ENCODE results near the gene C12orf54.

Gene C12orf54

DNA sequence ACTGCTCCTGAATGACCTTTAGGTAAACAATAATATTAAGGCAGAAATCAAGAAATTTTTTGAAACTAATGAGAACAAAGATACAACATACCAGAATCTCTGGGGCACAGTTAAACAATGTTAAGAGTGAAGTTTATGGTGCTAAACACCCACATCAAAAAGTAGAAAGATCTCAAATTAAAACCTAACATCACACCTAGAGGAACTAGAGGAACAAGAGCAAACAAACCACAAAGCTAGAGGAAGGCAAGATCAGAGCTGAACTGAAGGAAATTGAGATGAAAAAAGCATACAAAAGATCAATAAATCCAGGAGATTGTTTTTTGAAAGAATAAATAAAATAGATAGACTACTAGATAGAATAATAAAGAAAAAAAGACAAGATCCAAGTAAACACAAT, 50.3 kb downstream of the C12orf54 start:
- H3K4me3 ChIP-seq (ENCODE audit: low read depth, low read length): no peak overlapping the region
- no peak for DNase-seq (ENCODE audit: low read depth)
- TF ChIP-seq, protein P1, sequence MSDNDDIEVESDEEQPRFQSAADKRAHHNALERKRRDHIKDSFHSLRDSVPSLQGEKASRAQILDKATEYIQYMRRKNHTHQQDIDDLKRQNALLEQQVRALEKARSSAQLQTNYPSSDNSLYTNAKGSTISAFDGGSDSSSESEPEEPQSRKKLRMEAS (IDR thresholded peaks at IDR 0.05; ENCODE audit: low read depth, low read length): no peak
- no peak for TF ChIP-seq POLR2A (IDR thresholded peaks at IDR 0.05; ENCODE audit: extremely low read depth, insufficient read length)
- TF ChIP-seq, protein P2, sequence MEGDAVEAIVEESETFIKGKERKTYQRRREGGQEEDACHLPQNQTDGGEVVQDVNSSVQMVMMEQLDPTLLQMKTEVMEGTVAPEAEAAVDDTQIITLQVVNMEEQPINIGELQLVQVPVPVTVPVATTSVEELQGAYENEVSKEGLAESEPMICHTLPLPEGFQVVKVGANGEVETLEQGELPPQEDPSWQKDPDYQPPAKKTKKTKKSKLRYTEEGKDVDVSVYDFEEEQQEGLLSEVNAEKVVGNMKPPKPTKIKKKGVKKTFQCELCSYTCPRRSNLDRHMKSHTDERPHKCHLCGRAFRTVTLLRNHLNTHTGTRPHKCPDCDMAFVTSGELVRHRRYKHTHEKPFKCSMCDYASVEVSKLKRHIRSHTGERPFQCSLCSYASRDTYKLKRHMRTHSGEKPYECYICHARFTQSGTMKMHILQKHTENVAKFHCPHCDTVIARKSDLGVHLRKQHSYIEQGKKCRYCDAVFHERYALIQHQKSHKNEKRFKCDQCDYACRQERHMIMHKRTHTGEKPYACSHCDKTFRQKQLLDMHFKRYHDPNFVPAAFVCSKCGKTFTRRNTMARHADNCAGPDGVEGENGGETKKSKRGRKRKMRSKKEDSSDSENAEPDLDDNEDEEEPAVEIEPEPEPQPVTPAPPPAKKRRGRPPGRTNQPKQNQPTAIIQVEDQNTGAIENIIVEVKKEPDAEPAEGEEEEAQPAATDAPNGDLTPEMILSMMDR (IDR thresholded peaks at IDR 0.05; ENCODE audit: low read depth, low read length): no peak
- no peak for TF ChIP-seq MYC (IDR thresholded peaks at IDR 0.05; ENCODE audit: low read depth, low read length)

DNA sequence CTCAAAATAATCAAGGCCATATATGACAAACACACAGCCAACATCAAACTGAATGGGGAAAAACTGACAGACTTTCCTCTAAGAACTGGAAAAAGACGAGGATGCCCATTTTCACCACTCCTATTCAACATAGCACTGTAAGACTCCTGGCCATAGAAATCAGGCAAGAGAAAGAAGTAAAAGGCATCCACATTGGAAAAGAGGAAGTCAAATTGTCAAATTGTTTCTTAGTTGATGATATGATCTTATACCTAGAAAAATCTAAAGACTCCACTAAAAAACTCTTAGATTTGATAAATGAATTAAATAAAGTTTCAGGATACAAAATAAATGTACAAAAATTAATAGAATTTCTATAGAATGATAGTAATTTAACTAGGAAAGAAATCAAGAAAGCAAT, 54.3 kb downstream of the C12orf54 start:
- no peak overlapping the region for H3K4me3 ChIP-seq (ENCODE audit: low read depth, low read length)
- TF ChIP-seq, protein P1 (IDR thresholded peaks at IDR 0.05; ENCODE audit: low read depth, low read length): no peak
- TF ChIP-seq POLR2A (IDR thresholded peaks at IDR 0.05; ENCODE audit: extremely low read depth, insufficient read length): no peak
- TF ChIP-seq, protein P2 (IDR thresholded peaks at IDR 0.05; ENCODE audit: low read depth, low read length): no peak
- no peak for TF ChIP-seq MYC (IDR thresholded peaks at IDR 0.05; ENCODE audit: low read depth, low read length)
- DNase-seq (ENCODE audit: low read depth): no peak

DNA sequence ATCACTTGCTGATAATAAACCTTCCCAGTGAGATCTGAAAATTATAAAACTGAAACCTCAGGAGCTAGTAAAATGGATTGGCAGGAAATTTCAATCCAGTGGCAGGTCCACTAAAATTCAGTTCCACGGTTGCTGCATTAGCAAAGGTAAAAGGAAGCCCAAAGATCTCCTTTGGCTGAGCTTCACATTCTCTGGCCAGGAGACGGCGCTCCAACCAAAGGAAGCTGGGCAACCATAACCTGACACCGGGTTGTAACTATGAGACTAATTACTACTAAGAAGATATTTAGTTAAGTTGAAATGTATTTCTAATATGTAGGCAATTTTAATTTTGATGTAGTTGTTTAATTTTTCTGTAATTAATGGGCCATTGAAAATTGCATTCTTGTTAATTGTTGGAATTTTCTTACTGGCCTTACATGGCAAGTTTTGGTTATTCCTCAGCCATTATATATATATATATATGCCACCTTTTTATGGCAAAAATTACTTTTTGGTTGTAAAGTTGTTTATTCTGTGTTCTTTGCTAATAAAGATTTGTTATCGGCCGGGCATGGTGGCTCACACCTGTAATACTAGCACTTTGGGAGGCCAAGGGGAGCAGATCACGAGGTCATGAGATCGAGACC, 60.1 kb downstream of the C12orf54 start:
- peak; percentile 63 for DNase-seq (ENCODE audit: low read depth)
- TF ChIP-seq POLR2A (IDR thresholded peaks at IDR 0.05; ENCODE audit: extremely low read depth, insufficient read length) (no peak), MYC (IDR thresholded peaks at IDR 0.05; ENCODE audit: low read depth, low read length) (no peak)
- TF ChIP-seq, protein P1 (IDR thresholded peaks at IDR 0.05; ENCODE audit: low read depth, low read length): no peak
- TF ChIP-seq, protein P2 (IDR thresholded peaks at IDR 0.05; ENCODE audit: low read depth, low read length): peak; percentile 84
- no peak overlapping the region for H3K4me3 ChIP-seq (ENCODE audit: low read depth, low read length)

DNA sequence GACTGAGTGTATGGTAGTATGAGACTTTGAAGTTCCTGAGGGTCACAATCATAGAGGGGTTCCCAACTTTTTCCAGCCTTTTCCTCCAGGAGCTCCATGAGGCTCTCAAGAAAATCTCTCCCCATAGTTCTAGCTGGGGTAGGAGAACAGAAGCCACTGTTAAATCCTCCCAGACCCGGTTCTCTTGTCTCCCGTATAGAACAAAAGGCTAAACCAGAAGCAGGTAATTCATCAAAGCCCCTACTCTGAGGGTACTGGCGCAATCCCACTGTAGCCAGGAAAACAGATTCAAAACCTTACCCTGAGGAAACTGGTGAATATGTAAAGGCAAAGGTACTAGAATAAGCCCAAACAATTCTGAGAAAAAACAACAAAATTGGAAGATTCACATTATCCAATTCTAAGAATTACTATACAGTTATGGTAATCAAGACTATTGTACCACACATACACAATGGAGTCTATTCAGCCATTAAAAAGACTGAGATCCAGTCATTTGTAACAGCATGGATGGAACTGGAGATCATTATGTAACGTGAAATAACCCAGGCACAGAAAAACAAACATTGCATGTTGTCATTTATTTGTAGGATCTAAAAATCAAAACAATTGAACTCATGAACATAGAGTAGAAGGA, 63.7 kb downstream of the C12orf54 start:
- TF ChIP-seq, protein P1 (IDR thresholded peaks at IDR 0.05; ENCODE audit: low read depth, low read length): no peak
- TF ChIP-seq, protein P2 (IDR thresholded peaks at IDR 0.05; ENCODE audit: low read depth, low read length): no peak
- TF ChIP-seq POLR2A (IDR thresholded peaks at IDR 0.05; ENCODE audit: extremely low read depth, insufficient read length): no peak
- no peak for TF ChIP-seq MYC (IDR thresholded peaks at IDR 0.05; ENCODE audit: low read depth, low read length)
- H3K4me3 ChIP-seq (ENCODE audit: low read depth, low read length): no peak overlapping the region
- no peak for DNase-seq (ENCODE audit: low read depth)

Data from NB4 (cell line).